ENCODE results near the gene CDC45. TPM values are rescaled to one million over a fixed set of nuclear protein-coding genes. Genes with fewer than 3 reads are reported as not detected.

CDC45 gene
- total RNA-seq, 1 donor, result 10.4 TPM

DNA sequence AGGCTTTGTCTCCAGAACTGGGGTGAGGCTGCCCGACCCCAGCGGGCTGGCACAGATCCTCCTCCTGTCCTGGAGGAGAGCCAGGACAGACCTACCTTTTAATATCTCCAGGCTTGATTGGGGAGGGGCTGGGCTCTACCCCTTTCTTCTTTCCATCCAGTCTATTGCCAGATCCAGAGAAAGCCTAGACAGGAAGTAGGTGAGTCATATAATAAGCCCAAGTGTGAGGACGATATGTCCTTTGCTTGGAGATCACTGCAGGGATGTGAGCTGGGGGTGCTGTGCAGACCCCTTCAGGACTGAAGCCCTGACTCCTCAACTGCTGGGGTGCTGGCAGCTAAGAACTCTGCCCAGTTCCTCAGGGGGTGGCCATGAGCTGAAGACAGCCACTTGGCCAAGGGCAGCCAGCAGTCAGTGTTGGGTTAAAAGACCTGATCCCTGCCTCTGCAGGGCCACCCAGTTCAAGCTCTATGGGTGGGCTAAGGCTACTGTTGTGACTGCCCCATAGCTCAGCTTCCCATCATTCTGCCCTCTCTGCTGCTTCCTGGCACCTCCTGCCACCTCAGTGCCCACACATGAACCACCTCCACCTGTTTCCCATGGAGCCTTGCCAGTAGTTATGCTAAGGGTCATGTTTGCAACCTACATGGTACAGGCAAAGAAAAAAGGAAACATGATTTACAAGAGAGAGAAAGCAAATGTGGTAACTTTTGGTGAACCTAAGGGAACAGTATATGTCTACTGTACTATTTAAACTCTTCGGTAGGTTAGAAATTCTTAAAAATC lies 23.9 kb upstream of the CDC45 start:
- DNase-seq (ENCODE audit: low read depth), result no peak
- TF ChIP-seq, protein P1, sequence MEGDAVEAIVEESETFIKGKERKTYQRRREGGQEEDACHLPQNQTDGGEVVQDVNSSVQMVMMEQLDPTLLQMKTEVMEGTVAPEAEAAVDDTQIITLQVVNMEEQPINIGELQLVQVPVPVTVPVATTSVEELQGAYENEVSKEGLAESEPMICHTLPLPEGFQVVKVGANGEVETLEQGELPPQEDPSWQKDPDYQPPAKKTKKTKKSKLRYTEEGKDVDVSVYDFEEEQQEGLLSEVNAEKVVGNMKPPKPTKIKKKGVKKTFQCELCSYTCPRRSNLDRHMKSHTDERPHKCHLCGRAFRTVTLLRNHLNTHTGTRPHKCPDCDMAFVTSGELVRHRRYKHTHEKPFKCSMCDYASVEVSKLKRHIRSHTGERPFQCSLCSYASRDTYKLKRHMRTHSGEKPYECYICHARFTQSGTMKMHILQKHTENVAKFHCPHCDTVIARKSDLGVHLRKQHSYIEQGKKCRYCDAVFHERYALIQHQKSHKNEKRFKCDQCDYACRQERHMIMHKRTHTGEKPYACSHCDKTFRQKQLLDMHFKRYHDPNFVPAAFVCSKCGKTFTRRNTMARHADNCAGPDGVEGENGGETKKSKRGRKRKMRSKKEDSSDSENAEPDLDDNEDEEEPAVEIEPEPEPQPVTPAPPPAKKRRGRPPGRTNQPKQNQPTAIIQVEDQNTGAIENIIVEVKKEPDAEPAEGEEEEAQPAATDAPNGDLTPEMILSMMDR (IDR thresholded peaks at IDR 0.05; ENCODE audit: insufficient read depth, low read depth, low read length), result no peak

GRCh38 chr22:19456541-19456940 lies 23.2 kb upstream of the CDC45 start:
- no peak for DNase-seq (ENCODE audit: low read depth)
- no peak overlapping the region for H3K4me3 ChIP-seq (ENCODE audit: low read depth, low read length)
- TF ChIP-seq, protein P1 (IDR thresholded peaks at IDR 0.05; ENCODE audit: insufficient read depth, low read depth, low read length), result no peak

More for the DNA sequence above, 23.9 kb upstream of the CDC45 start:
- H3K4me3 ChIP-seq (ENCODE audit: low read depth, low read length), result no peak overlapping the region

DNA sequence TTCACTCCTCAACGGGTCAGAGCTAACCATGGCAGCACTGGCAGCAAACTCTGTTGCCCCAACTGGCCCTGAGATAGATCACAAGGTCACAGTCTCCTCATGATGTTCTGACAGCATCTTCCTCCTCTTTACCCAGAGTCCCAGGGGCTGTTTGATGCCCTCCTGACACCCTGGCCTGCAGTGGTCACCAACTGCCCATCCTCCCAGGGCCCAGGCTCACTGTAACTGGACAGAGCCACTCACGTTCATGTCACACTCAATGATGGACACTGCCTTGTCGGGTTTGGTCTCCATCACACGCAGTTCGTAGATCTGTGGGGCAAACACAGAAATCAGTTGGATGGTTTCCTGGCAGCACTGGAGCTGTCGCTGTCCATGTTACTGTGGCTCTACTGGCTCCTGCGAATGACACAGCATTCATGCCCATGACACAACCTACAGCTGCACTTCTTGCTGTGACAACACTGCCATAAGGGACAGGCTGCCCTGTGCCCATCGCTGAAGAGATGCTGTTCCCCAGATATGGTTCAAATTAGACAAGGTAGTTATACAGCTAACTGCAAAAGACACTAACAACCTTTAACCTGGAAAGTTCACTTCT lies 21.8 kb upstream of the CDC45 start:
- H3K4me3 ChIP-seq (ENCODE audit: low read depth, low read length), result no peak overlapping the region
- TF ChIP-seq, protein P1 (IDR thresholded peaks at IDR 0.05; ENCODE audit: insufficient read depth, low read depth, low read length), result no peak
- no peak for DNase-seq (ENCODE audit: low read depth)

- TF ChIP-seq, protein P1 (IDR thresholded peaks at IDR 0.05; ENCODE audit: insufficient read depth, low read depth, low read length), result no peak
- no peak overlapping the region for H3K4me3 ChIP-seq (ENCODE audit: low read depth, low read length)
- DNase-seq (ENCODE audit: low read depth), result peak; percentile 61
Measured at GRCh38 chr22:19460036-19460435, 19.7 kb upstream of the CDC45 start.

- no peak for DNase-seq (ENCODE audit: low read depth)
- TF ChIP-seq, protein P1 (IDR thresholded peaks at IDR 0.05; ENCODE audit: insufficient read depth, low read depth, low read length), result no peak
- H3K4me3 ChIP-seq (ENCODE audit: low read depth, low read length), result no peak overlapping the region
Measured at GRCh38 chr22:19461506-19461905, 18.2 kb upstream of the CDC45 start.

GRCh38 chr22:19463008-19463407 lies 16.7 kb upstream of the CDC45 start:
- DNase-seq (ENCODE audit: low read depth), result no peak
- TF ChIP-seq, protein P1 (IDR thresholded peaks at IDR 0.05; ENCODE audit: insufficient read depth, low read depth, low read length), result no peak
- no peak overlapping the region for H3K4me3 ChIP-seq (ENCODE audit: low read depth, low read length)

Measured in fibroblast of villous mesenchyme (primary cell).